Measurements from ENCODE around the gene CISD2. TPM values are rescaled to one million over a fixed set of nuclear protein-coding genes. Genes with fewer than 3 reads are reported as not detected.

Gene CISD2
- total RNA-seq, 6 donors from 2014 or later = 1.3 to 30.3 (median 18.3) TPM

DNA sequence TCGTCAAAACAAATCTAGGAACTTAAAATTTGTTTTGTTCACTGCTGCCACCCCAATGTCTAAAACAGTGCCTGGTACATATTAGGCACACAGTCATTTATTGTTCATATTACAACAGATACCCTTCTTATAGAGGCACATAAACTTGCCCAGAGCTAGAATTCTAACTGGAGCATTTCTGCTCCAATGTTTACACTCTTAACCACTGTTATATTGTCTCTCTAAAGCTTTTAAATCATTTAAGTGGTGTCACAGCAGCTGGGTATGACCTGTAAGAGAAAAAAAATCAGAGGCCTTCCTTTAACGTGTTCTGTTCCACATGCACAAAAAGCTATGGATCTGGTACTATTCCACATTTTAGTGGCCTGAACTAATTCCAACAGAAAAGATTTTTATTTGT lies 44.4 kb upstream of the CISD2 start:
- peak overlapping the region; percentile 98 to 100 (median 100) for H3K27ac ChIP-seq
- peaks cover 51 to 61% (median 60%) of the 10 kb centered on the region in 4 donors for H3K4me1 ChIP-seq
- H3K27me3 ChIP-seq = no peaks in the 10 kb centered on the region
- H3K4me3 ChIP-seq = peak overlapping the region; percentile 57 to 93 (median 81)
- H3K9me3 ChIP-seq = no peaks in the 10 kb centered on the region
- no peak for DNase-seq
- TF ChIP-seq POLR2A (IDR thresholded peaks at IDR 0.05) (no peak), POLR2AphosphoS5 (IDR thresholded peaks at IDR 0.05) (no peak), EP300 (IDR thresholded peaks at IDR 0.05) (no peak)
- TF ChIP-seq, protein P1, sequence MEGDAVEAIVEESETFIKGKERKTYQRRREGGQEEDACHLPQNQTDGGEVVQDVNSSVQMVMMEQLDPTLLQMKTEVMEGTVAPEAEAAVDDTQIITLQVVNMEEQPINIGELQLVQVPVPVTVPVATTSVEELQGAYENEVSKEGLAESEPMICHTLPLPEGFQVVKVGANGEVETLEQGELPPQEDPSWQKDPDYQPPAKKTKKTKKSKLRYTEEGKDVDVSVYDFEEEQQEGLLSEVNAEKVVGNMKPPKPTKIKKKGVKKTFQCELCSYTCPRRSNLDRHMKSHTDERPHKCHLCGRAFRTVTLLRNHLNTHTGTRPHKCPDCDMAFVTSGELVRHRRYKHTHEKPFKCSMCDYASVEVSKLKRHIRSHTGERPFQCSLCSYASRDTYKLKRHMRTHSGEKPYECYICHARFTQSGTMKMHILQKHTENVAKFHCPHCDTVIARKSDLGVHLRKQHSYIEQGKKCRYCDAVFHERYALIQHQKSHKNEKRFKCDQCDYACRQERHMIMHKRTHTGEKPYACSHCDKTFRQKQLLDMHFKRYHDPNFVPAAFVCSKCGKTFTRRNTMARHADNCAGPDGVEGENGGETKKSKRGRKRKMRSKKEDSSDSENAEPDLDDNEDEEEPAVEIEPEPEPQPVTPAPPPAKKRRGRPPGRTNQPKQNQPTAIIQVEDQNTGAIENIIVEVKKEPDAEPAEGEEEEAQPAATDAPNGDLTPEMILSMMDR (IDR thresholded peaks at IDR 0.05) = no peak
- no peak for ATAC-seq (ENCODE audit: low FRiP score in 2 of 2)
- WGBS, 2 donors = 2 to 7% methylated on average over 2 of the region's 2 CpGs
- H3K36me3 ChIP-seq = peaks cover 0 to 13% (median 0%) of the 10 kb centered on the region in 4 donors

DNA sequence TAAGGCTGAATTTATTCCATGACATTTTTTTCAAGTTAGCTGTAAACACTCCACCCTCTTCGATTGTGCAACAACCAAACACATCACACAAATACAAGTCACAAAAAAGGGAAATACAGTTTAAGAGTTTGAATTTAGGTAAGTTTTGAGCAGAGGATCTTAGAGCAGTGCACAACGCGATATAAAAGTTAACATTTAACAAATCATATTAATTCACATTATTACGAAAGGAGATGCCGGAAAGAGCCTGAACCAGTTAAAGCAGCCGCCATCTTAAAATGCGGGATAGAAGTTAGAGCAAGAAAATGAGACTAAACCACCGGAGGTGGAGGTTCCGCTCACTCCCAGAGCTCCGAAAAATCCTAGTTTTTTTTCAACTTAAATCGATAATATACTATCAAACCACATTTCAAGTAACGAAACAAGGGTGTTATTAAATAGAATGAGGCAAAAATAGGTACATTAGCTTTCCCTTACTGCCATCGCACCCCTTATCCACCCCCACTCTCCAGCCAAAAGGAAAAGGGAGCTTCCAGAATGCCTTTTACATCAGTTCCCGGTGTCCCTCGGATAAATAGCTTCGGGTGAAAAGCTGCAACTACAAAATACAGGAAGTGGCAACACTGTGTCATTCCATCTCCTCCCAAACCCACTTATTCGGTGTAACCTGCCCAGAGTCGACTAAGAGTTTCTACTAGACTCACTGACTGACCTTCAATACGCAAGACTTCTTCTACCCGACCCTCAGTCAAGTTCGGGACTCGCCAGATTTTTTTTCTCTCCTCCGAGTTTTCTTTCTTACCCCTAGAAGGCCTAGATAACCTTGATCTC lies 43.3 kb upstream of the CISD2 start:
- Histone ChIP-seq H3K4me1 (peaks cover 42 to 54% (median 51%) of the 10 kb centered on the region in 4 donors), H3K27ac (peak overlapping the region; percentile 98 to 100 (median 100)), H3K4me3 (peak overlapping the region; percentile 57 to 93 (median 81)), H3K36me3 (peaks cover 0 to 13% (median 0%) of the 10 kb centered on the region in 4 donors), H3K9me3 (no peaks in the 10 kb centered on the region), H3K27me3 (no peaks in the 10 kb centered on the region)
- DNase-seq (peak in 1 of 2 donors; percentile 48), ATAC-seq (ENCODE audit: low FRiP score in 2 of 2) (peak in 1 of 2 donors; percentile 1)
- 0% methylated on average over 23 of the region's 23 CpGs for WGBS, 2 donors
- TF ChIP-seq EP300 (IDR thresholded peaks at IDR 0.05) = no peak
- peak in 3 of 4 donors; percentile 48 to 62 (median 53) for TF ChIP-seq POLR2A (IDR thresholded peaks at IDR 0.05)
- TF ChIP-seq POLR2AphosphoS5 (IDR thresholded peaks at IDR 0.05) = peak; percentile 68 to 69

DNA sequence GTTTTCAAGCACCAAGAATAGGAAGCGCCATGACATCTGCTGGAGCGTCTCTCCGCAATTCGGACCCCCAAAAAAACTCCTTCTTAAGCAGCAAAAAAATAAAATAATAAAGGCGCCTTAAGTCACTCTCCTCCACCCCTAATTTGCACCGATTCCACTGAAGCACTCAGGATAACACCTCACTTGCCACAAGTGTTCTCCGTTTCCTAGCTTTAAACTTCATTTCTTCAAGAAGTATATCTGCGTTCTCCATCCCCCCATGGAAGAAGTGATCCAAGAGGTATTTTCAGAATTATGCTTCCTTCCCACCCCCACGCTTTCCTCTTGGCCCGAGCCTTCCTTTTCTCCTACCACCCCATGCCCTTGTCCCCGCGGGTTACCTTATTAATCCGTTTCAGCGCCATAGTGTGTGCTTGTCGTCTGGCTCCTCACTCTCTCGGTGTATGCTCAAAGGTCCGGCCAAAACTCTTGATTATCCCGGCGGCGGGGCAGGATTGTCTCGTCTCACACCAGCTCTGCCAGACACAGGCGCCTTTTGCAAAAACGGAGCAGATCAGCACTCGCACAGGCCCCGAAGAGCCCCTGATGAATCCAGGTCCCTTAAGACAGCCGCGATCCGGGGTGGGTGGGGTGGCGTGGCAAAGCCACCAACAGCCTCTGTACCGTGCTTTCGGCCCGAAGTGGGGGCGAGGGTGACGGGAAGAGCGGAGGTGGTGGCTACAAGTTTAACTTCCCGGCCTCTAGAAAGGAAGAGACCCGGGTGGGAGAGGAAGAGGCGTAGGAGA lies 42.5 kb upstream of the CISD2 start:
- Histone ChIP-seq H3K9me3 (no peaks in the 10 kb centered on the region), H3K4me3 (peak overlapping the region; percentile 57 to 93 (median 81)), H3K4me1 (peaks cover 34 to 46% (median 42%) of the 10 kb centered on the region in 4 donors), H3K27me3 (no peaks in the 10 kb centered on the region), H3K36me3 (peaks cover 0 to 11% (median 0%) of the 10 kb centered on the region in 4 donors), H3K27ac (peak overlapping the region; percentile 98 to 100 (median 100))
- WGBS, 2 donors = 1% methylated on average over 26 to 38 of the region's 38 CpGs
- no peak for ATAC-seq (ENCODE audit: low FRiP score in 2 of 2)
- TF ChIP-seq EP300 (IDR thresholded peaks at IDR 0.05) = no peak
- peak; percentile 79 to 87 for TF ChIP-seq POLR2AphosphoS5 (IDR thresholded peaks at IDR 0.05)
- no peak for DNase-seq

DNA sequence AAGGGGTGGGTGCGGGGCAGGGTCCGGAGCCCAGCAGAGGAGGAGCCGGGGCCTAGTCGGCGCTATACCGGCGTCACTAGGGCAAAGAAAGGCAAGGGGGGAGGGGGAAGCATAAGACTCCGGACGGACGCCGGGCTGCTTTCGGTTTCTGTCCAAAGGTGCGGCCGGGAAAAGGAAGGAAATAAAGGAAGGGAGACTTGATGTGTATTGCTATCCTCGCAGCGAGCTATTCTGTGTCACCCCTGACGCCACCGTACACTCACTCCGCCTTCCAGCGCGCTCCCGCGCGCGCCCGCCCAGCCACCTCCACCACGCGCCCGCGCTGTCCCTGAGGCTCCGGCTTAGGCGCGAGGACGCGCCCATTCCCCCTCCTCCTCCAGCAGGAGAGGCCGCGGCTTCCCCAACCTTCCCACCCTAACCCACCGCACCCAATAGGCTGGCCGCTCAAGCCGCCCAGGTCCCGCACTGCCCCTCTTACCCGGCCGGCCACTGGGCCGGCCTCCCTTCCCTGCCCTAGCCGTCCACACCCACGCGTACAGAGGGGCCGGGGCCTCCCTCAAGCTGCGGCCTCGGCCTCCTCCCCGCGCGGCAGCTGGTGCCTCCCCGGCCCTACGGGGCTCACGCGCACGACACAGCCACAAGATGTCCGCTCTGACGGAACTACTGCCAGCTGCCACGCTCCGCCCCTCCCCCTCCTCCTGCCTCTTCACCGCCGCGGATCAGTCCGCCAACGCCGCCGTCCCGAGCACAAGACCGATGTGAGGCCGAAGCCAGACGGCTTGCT lies 41.7 kb upstream of the CISD2 start, which contains the start of gene UBE2D3:
Gene UBE2D3 (minus strand): TSS at position 662 of the 784 bp plus-strand sequence. CDS start 1,043 bp downstream, outside the sequence.
- H3K9me3 ChIP-seq = no peaks in the 10 kb centered on the region
- peaks cover 0 to 7% (median 0%) of the 10 kb centered on the region in 4 donors for H3K36me3 ChIP-seq
- H3K27ac ChIP-seq = peak within 1 kb of the TSS; percentile 98 to 100 (median 100)
- H3K4me3 ChIP-seq = peak within 1 kb of the TSS; percentile 57 to 93 (median 81)
- H3K27me3 ChIP-seq = no peaks in the 10 kb centered on the region
- ATAC-seq (ENCODE audit: low FRiP score in 2 of 2) = peak; percentile 87 to 94
- TF ChIP-seq POLR2AphosphoS5 (IDR thresholded peaks at IDR 0.05) = peak; percentile 95 to 98
- TF ChIP-seq POLR2A (IDR thresholded peaks at IDR 0.05) = peak; percentile 68 to 97 (median 94)
- TF ChIP-seq, protein P1 (IDR thresholded peaks at IDR 0.05) = peak in 1 of 6 experiments; percentile 29
- peak in 3 of 4 donors; percentile 11 to 89 (median 60) for TF ChIP-seq EP300 (IDR thresholded peaks at IDR 0.05)
- DNase-seq = peak; percentile 93 to 97
- WGBS, 2 donors = 0 to 1% methylated on average over 31 to 66 of the region's 73 CpGs
- H3K4me1 ChIP-seq = peaks cover 26 to 40% (median 35%) of the 10 kb centered on the region in 4 donors

Data from upper lobe of left lung (tissue), 6 donors.